Tibial nerve (tissue), 4 donors: ENCODE results near the gene MLC1.

Source experiments
- EP300 ChIP-seq, 2 donors: sonication (generic); formaldehyde crosslinking; IDR thresholded peaks; one replicate each; pipeline ENCODE4 v1.6.1; 2017; ENCODE audit warnings: antibody characterized with exemption in 2 of 2, mild to moderate bottlenecking in 1 of 2
- POLR2A ChIP-seq, 2 donors: fragments of 450-650 bp; IDR thresholded peaks; one replicate each; pipeline ENCODE4 v1.6.1; 2017; ENCODE audit warnings: antibody characterized with exemption in 2 of 2, mild to moderate bottlenecking in 2 of 2, moderate library complexity in 2 of 2
- TF ChIP-seq, protein P1 (sequence below), 5 experiments: fragments of 200-600 bp in 3 of 5; fragments of 450-650 bp in 2 of 5; sonication (generic) in 3 of 5; IDR thresholded peaks; one replicate each; pipeline ENCODE4 v1.5.1; 2016 to 2019; ENCODE audit warnings: antibody characterized with exemption in 5 of 5, mild to moderate bottlenecking in 3 of 5, moderate library complexity in 2 of 5

DNA sequence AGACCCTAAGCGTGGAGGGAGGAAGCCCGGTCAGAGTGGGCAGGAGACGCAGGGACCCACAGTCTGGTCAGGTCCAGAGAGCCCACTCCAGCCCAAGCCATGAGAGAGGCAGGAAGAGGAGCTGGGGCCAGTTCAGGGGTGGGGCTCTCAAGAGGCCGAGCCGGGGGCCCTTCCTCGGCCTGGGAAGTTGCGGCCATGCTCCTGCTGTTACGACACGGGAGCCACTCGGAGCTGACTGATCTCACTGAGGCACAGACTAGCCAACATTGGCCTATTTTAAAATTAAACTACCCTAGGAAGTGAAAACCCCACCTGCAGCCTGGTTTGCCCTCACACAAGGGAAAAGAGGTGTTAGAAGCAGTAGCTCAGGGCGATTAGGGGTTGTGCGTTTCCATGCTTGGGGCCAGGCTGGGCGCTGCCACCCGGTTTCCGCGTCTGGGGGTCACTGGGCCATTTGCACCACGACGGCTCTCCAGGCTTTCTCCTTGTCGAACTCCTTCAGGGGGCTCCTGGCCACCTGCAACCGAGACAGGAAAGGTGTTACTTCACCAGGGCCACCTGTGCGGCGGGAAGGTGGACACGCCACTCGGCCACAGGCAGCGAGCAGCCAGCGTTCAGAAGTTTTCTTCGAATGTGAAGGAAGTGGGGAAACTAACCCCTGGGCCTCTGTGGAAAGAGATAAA is 23.9 kb downstream of the MLC1 start:
- TF ChIP-seq, protein P1, sequence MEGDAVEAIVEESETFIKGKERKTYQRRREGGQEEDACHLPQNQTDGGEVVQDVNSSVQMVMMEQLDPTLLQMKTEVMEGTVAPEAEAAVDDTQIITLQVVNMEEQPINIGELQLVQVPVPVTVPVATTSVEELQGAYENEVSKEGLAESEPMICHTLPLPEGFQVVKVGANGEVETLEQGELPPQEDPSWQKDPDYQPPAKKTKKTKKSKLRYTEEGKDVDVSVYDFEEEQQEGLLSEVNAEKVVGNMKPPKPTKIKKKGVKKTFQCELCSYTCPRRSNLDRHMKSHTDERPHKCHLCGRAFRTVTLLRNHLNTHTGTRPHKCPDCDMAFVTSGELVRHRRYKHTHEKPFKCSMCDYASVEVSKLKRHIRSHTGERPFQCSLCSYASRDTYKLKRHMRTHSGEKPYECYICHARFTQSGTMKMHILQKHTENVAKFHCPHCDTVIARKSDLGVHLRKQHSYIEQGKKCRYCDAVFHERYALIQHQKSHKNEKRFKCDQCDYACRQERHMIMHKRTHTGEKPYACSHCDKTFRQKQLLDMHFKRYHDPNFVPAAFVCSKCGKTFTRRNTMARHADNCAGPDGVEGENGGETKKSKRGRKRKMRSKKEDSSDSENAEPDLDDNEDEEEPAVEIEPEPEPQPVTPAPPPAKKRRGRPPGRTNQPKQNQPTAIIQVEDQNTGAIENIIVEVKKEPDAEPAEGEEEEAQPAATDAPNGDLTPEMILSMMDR (IDR thresholded peaks at IDR 0.05): no peak
- TF ChIP-seq POLR2A (IDR thresholded peaks at IDR 0.05) (no peak), EP300 (IDR thresholded peaks at IDR 0.05) (no peak)
